Hepatic stellate cell (primary cell): Measurements from ENCODE around the gene TUBB2A.
"Not testable (repeated sequence)": the region's sequence is repeated elsewhere in the genome, so short reads cannot be mapped to it uniquely, and the experiment has no call there.

ENCODE experiments used
- DNase-seq: peaks from one replicate; pipeline ENCODE4 v3.0.0; 2011; ENCODE audit warnings: low spot score

Gene TUBB2A

DNA sequence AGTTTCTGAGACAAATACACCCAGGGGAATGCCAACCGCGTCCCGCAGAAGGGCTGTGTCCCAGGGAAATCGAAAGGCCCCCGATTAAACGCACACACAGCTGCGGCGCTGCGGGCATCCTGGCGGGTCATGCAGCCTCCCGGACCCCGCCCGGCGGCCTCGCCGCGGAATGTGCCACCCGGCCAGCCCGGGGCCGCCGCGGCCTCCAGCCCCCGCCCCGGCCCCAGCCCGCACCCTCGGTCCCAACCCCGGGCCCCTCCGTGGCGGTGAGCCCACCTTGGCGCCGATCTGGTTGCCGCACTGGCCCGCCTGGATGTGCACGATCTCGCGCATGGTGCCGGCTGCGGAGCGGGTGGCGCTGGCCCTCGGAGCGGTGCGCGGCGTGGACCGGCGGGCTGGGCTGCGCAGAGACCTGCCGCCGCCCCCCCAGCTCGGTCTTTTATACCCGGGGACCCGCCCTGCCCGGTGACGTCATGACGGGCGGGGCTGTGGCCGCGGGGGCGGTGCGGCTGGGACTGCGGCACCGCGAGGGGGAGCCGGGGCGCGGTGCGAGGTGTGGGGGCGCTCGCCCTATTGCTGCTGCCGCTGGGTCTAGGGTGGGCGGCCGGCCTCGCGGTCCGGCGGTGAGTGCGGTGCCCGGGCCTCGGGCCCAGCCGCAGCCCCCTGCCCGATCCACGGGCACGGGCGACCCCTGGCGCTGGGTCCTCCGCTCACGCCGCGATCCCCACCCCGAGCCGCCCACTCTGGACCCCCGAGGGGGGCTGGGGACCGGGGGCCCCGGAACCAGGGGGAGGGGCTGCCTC is at the start of gene TUBB2A:
Gene TUBB2A (minus strand): TSS at position 414 of the 803 bp plus-strand sequence. CDS start 81 bp downstream, at position 333.
- peak; percentile 98 for DNase-seq

- no peak for DNase-seq
Measured at GRCh38 chr6:3206339-3207015, 49.1 kb upstream of the TUBB2A start.

DNA sequence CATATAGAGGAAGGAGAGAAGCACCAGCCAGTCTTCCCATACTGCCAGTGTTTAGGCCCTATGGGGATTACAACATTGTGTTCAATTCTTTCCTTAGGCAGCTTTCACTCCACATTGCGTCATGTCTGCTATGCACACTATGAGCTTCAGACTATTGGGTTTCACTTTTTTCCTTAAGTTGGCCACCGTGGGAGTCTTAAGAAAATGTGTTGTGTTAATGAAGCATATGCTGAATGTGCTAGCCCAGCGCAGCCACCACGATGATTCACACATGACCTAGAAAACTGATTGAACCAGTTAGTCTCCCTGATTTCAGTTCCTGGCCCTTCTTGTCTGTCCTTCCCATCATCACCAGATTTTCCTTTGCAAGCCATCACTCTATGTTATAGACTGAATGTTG is 48.6 kb upstream of the TUBB2A start:
- DNase-seq = no peak

GRCh38 chr6:3204921-3205320 is 47.6 kb upstream of the TUBB2A start:
- DNase-seq = no peak

DNA sequence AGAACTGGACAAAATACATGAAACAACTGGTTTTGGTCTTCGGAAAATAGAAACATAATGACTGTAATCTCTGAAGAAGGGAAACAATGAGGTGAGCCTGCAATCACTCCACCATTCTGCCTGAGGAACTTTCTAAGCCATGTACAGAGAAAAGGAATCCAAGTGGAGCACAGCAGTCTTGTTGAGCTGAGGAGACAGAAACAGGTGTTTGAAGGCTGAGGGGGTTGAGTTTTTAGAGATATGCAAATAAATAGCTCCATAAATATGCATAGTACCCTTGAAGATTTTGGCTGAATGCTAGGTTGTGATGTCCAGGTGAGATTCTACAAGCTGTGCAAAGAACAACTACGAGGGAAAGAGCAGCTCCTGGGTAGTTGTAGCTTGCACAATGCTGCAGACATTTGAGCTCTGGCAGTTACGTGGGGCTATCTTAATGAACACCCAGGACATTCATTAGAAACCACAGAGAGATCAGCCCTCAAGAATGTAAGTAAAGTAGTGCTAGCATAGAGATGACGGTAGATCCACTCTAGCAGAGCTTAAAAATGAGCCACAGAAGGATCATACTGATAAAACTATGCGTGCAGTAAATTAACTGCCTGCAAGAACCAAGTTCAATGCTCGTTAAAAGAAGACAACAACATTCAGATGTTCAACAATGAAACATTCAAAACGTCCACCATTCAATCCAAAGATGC is 45.8 kb upstream of the TUBB2A start:
- no peak for DNase-seq

DNA sequence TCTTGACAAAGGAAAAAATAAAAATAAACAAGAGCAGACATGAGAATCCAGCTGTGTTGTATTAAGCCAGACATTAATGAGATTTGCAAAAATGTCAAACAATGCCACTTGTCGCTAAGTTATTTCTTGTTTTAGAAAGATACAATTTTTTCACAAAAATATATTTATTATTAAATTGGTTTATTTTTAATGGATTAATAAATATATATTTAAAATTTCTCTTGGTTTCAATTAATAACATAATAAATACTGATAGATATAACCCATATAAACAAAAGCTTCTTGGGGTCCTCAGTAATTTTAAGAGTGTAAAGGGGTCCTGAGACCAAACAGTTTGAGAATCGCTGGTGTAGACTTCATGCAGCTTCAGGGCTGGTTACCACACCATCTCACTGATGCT is 44.0 kb upstream of the TUBB2A start:
- no peak for DNase-seq

GRCh38 chr6:3200682-3201081 is 43.3 kb upstream of the TUBB2A start:
- no peak for DNase-seq

- no peak for DNase-seq
Measured at GRCh38 chr6:3199382-3199781, 42.0 kb upstream of the TUBB2A start.

GRCh38 chr6:3197734-3198133 is 40.4 kb upstream of the TUBB2A start:
- DNase-seq = not testable (repeated sequence)

DNA sequence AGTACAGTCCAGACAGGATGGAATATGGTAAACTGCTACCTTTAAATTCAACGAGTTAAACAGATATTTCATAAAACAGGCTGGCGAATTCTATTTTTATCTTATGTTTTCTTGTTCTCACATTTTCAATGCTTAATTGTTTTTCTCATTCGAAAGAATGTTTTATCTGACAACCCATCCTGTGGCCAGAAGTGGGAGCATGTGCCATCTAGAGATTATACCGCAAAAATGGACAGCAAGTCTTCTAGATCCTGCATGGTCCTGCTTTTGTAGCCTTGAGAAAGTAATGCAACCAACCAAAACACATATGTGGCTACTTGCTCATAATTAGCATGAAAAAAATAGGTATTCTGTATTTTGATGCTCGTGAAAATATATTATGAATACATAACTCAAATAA is 39.4 kb upstream of the TUBB2A start:
- DNase-seq = no peak

GRCh38 chr6:3195695-3196497 is 38.6 kb upstream of the TUBB2A start:
- DNase-seq = no peak

DNA sequence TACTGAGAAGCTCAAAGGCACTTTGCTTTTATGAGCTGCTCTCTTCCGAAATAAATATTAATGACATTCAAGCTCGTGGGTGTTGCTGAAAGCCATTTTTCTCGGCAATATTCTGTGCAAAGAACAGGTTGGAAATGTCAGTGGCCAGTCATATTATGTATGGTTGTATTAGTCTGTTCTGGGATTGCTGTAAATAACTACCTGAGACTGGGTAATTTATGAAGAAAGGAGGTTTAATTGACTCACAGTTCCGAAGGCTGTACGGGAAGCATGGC is 38.0 kb upstream of the TUBB2A start:
- DNase-seq = no peak

DNA sequence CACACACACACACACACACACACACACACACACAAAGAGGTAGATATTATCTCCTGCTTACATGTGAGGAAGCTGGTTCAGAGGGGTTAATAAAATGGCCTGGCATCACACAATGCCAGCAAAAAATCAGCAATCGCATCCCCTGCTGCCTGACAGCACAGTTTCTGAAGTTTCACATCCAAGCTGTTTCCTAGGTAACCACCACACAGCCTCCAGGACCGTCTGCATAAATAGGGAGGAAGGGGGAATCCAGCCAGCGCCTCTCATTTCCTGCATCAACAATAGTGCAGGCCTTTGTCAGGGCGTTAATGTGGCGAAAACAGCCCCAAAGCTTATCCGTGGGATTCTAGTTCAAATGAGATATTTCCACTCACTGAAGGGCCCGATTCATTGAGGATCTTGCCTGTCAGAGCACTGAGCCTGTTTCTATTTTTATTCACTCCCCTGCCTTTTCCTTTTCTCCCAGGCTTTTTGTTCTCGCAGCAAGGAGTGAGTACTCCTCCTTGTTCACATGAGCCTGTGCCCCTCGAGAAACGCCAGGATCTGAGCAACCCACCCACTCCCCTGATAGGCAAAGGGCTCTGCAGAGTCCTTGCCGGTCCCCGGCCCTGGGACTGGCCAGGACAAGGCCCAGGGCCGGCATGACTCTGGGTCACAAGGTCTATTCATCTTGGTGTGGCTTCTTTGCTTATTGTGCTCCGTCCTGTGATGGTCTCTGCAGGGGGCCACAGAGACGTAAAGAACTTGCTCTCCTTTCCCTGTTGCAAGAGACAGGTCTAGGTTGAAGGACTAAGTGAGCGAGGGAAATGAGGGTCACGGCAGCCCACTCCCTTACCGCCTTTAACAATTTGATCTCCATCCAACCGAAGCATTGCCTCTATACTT is 37.4 kb upstream of the TUBB2A start:
- DNase-seq = no peak

GRCh38 chr6:3193102-3193849 is 35.9 kb upstream of the TUBB2A start:
- no peak for DNase-seq

GRCh38 chr6:3190779-3191178 is 33.4 kb upstream of the TUBB2A start:
- no peak for DNase-seq

DNA sequence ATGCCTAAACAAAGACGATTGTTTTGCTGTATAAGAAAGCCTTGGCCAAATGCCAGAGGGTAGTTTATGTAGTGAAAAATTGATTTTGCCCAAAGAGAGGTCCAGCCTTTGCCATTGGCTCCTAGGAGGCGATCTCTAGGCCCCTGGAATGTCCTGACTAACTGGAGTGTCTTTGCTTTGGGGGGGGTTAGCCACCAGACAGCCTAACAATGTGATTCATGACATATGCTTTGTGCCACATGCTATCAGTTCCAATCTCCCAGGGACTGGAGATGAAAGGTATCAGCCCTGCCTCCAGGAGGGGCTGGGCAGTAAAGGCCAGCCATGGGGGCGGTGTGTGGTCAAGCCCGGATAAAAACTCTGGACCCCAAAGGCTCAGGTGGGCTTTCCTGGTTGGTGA is 32.7 kb upstream of the TUBB2A start:
- no peak for DNase-seq

DNA sequence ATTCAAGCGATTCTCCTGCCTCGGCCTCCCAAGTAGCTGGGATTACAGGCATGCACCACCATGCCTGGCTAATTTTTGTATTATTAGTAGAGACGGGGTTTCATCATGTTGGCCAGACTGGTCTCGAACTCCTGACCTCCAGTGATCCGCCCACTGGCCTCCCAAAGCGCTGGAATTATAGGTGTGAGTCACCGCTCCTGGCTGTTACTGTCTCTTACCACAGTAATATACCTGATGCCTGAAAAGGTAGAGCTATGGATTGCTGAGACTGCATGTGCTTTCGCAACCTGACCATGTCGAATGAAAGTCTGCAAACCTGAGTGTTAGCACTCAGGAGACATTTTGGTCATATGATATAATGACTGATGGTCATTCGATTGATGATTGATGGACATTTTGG is 31.8 kb upstream of the TUBB2A start:
- not testable (repeated sequence) for DNase-seq

DNA sequence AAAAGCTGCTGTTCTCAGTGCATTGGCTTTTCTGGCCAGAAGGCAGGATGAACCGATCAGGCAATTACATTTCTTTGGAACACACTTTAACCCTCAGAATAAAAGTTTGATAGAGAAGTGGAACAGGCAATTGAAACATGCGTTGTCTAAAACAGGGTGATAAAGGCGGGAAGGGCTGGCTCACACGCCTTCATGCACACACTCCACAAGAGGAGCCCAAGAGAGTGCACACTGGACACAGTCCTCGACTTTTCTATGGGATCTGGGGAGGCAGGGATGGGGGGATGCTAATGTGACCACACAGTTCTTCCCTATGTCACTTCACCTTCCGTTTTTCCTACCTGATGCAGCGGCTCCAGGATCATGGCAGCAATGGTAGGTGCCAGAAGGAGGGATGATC is 30.9 kb upstream of the TUBB2A start:
- DNase-seq = no peak

GRCh38 chr6:3186974-3187382 is 29.6 kb upstream of the TUBB2A start:
- DNase-seq = no peak

DNA sequence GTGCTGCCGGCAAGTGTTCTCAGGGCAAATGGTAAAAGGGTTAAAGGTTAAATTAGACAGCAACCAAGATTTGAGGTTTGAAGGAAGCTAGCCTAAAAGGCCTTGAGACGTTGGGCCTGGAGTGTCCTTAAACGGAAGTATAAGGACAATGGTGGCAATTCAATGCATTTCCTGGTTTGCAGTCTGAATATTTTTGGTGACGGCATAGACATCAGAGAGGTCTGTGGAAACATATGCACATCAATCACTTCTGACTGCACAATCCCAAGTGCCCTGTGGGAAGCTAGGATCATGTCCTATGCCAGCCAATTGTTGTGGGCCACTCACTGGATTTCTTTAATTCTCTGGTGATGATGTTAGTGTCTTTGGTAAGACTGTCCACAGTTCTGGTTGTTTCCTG is 25.7 kb upstream of the TUBB2A start:
- no peak for DNase-seq

DNA sequence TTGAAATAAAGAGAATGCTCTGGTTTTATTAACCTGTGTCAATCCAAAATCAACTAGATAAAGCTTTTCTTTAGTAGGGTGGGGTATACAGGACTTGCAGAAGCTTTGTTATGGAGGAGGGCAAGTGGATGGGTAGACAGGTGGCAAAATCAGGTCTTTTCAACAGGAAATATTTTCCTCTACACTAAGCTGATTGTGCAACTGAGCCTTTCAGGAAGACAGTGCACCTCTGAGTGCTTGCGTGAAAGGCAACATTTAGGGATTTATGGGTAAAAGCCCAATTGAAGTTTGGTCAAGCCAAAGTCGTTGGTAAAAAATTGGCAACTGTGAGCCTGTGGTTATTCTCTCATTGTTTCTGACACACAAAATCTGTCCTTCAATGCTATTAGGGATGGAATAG is 23.8 kb upstream of the TUBB2A start:
- no peak for DNase-seq
